GM19328 (cell line): Measurements from ENCODE around the gene AKAP4.

Experiments used
- ATAC-seq: cut with Tn5 transposase; IDR thresholded peaks from one replicate; pipeline ENCODE4 v1.9.1; 2021; ENCODE audit warnings: mild to moderate bottlenecking, moderate library complexity; ENCODE audit not compliant: unreplicated experiment

The AKAP4 gene

GRCh38 chrX:50200907-50201306 is at the start of gene AKAP4:
Gene AKAP4 (minus strand): TSS chrX:50201007. CDS start chrX:50200889, 118 bp downstream.
- ATAC-seq, result no peak

- ATAC-seq, result no peak
These were observed 10.7 kb upstream of the AKAP4 start for GRCh38 chrX:50211510-50211909.

- ATAC-seq, result no peak
These were observed 5.9 kb upstream of the AKAP4 start for GRCh38 chrX:50206753-50207152.

- ATAC-seq, result peak; percentile 94
These were observed 3.6 kb upstream of the AKAP4 start, which contains the start of gene CCNB3 for GRCh38 chrX:50204364-50204899. Gene CCNB3 (plus strand): TSS chrX:50204765. CDS start chrX:50285164, 80,399 bp downstream.

GRCh38 chrX:50202539-50202938 is 1.7 kb upstream of the AKAP4 start:
- ATAC-seq, result no peak

- ATAC-seq, result no peak
These were observed 2.5 kb downstream of the AKAP4 start for GRCh38 chrX:50198348-50198747.

- ATAC-seq, result no peak
These were observed 11.8 kb downstream of the AKAP4 start for GRCh38 chrX:50188859-50189600.

- ATAC-seq, result no peak
These were observed 16.9 kb downstream of the AKAP4 start for GRCh38 chrX:50183891-50184290.

GRCh38 chrX:50180073-50180940 is 20.5 kb downstream of the AKAP4 start:
- no peak for ATAC-seq

GRCh38 chrX:50169717-50170116 is 31.1 kb downstream of the AKAP4 start:
- ATAC-seq, result no peak

GRCh38 chrX:50168241-50168687 is 32.5 kb downstream of the AKAP4 start:
- no peak for ATAC-seq

GRCh38 chrX:50167366-50167765 is 33.4 kb downstream of the AKAP4 start:
- no peak for ATAC-seq

GRCh38 chrX:50165727-50166126 is 35.1 kb downstream of the AKAP4 start:
- ATAC-seq, result no peak

GRCh38 chrX:50161127-50161526 is 39.7 kb downstream of the AKAP4 start:
- ATAC-seq, result no peak

- ATAC-seq, result no peak
These were observed 42.2 kb downstream of the AKAP4 start for GRCh38 chrX:50158593-50158992.

GRCh38 chrX:50157545-50158135 is 43.2 kb downstream of the AKAP4 start:
- ATAC-seq, result no peak

GRCh38 chrX:50154429-50154828 is 46.4 kb downstream of the AKAP4 start:
- ATAC-seq, result no peak

GRCh38 chrX:50152456-50152855 is 48.4 kb downstream of the AKAP4 start:
- no peak for ATAC-seq

- ATAC-seq, result no peak
These were observed 52.8 kb downstream of the AKAP4 start for GRCh38 chrX:50147972-50148371.
